Measurements from ENCODE around the gene CELA3A.
A peak's percentile ranks its signal among the peaks of the same experiment; 100 is the strongest.
"Not testable (repeated sequence)": the region's sequence is repeated elsewhere in the genome, so short reads cannot be mapped to it uniquely, and the experiment has no call there.

Gene CELA3A

GRCh38 chr1:21961337-21961736, 40.1 kb upstream of the CELA3A start:
- Histone ChIP-seq H3K4me3 (ENCODE audit: low read depth in 1 of 2, low read length in 1 of 2) (no peak overlapping the region), H3K27me3 (peaks cover 14% of the 10 kb centered on the region), H3K27ac (no peak overlapping the region), H3K36me3 (no peaks in the 10 kb centered on the region), H3K4me1 (ENCODE audit: control insufficient read depth in 1 of 2, insufficient read depth in 1 of 2, low read depth in 1 of 2, low read length in 1 of 2) (no peaks in the 10 kb centered on the region), H3K9me3 (no peaks in the 10 kb centered on the region)
- TF ChIP-seq, protein P1, sequence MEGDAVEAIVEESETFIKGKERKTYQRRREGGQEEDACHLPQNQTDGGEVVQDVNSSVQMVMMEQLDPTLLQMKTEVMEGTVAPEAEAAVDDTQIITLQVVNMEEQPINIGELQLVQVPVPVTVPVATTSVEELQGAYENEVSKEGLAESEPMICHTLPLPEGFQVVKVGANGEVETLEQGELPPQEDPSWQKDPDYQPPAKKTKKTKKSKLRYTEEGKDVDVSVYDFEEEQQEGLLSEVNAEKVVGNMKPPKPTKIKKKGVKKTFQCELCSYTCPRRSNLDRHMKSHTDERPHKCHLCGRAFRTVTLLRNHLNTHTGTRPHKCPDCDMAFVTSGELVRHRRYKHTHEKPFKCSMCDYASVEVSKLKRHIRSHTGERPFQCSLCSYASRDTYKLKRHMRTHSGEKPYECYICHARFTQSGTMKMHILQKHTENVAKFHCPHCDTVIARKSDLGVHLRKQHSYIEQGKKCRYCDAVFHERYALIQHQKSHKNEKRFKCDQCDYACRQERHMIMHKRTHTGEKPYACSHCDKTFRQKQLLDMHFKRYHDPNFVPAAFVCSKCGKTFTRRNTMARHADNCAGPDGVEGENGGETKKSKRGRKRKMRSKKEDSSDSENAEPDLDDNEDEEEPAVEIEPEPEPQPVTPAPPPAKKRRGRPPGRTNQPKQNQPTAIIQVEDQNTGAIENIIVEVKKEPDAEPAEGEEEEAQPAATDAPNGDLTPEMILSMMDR (IDR thresholded peaks at IDR 0.05), result no peak

GRCh38 chr1:21961799-21962198, 39.7 kb upstream of the CELA3A start:
- H3K4me1 ChIP-seq (ENCODE audit: control insufficient read depth in 1 of 2, insufficient read depth in 1 of 2, low read depth in 1 of 2, low read length in 1 of 2), result no peaks in the 10 kb centered on the region
- H3K27me3 ChIP-seq, result peaks cover 12% of the 10 kb centered on the region
- H3K4me3 ChIP-seq (ENCODE audit: low read depth in 1 of 2, low read length in 1 of 2), result no peak overlapping the region
- H3K27ac ChIP-seq, result no peak overlapping the region
- H3K9me3 ChIP-seq, result no peaks in the 10 kb centered on the region
- TF ChIP-seq, protein P1 (IDR thresholded peaks at IDR 0.05), result no peak
- H3K36me3 ChIP-seq, result no peaks in the 10 kb centered on the region

GRCh38 chr1:21963477-21964217, 37.8 kb upstream of the CELA3A start:
- no peak overlapping the region for H3K27ac ChIP-seq
- no peaks in the 10 kb centered on the region for H3K4me1 ChIP-seq (ENCODE audit: control insufficient read depth in 1 of 2, insufficient read depth in 1 of 2, low read depth in 1 of 2, low read length in 1 of 2)
- H3K36me3 ChIP-seq, result no peaks in the 10 kb centered on the region
- TF ChIP-seq, protein P1 (IDR thresholded peaks at IDR 0.05), result peak; percentile 88
- H3K9me3 ChIP-seq, result no peaks in the 10 kb centered on the region
- H3K4me3 ChIP-seq (ENCODE audit: low read depth in 1 of 2, low read length in 1 of 2), result no peak overlapping the region
- H3K27me3 ChIP-seq, result no peaks in the 10 kb centered on the region

DNA sequence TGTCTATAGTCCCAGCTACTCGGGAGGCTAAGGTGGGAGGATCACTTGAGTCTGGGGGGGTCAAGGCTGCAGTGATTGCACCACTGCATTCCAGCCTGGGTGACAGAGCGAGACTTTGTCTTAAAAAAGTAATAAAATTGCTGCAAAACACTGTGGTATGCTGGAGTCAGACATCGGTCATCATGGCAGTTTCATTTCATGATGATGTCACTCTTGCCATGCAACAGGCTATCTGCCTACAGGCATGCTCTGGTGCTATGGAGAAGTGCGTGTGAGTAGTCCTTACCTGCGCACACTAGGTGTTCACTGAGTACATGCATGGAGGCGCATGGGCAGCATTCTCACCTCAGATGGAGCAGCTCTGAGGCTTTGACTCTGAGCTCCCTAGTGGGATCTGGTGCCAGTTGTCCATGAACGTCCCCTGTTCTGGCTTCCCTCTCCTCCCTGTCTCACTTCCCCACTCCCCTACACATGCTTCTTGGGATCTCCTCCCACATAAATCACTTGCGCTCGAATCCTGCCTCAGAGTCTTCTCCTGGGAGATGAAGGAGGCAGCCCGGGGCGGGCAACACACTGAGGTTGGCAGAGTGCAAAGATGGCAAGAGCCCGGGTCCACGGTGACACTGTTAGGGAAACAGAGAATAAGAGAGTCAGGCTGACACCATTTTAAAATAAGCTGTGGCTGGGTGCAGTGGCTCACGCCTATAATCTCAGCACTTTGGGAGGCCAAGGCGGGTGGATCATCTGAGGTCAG, 35.0 kb upstream of the CELA3A start:
- no peaks in the 10 kb centered on the region for H3K4me1 ChIP-seq (ENCODE audit: control insufficient read depth in 1 of 2, insufficient read depth in 1 of 2, low read depth in 1 of 2, low read length in 1 of 2)
- no peaks in the 10 kb centered on the region for H3K9me3 ChIP-seq
- H3K36me3 ChIP-seq, result no peaks in the 10 kb centered on the region
- H3K27me3 ChIP-seq, result no peaks in the 10 kb centered on the region
- no peak overlapping the region for H3K4me3 ChIP-seq (ENCODE audit: low read depth in 1 of 2, low read length in 1 of 2)
- H3K27ac ChIP-seq, result no peak overlapping the region
- TF ChIP-seq, protein P1 (IDR thresholded peaks at IDR 0.05), result no peak

GRCh38 chr1:21967216-21967615, 34.2 kb upstream of the CELA3A start:
- H3K4me3 ChIP-seq (ENCODE audit: low read depth in 1 of 2, low read length in 1 of 2); H3K9me3 ChIP-seq; H3K36me3 ChIP-seq; H3K4me1 ChIP-seq (ENCODE audit: control insufficient read depth in 1 of 2, insufficient read depth in 1 of 2, low read depth in 1 of 2, low read length in 1 of 2); H3K27ac ChIP-seq; H3K27me3 ChIP-seq: not testable (repeated sequence)

DNA sequence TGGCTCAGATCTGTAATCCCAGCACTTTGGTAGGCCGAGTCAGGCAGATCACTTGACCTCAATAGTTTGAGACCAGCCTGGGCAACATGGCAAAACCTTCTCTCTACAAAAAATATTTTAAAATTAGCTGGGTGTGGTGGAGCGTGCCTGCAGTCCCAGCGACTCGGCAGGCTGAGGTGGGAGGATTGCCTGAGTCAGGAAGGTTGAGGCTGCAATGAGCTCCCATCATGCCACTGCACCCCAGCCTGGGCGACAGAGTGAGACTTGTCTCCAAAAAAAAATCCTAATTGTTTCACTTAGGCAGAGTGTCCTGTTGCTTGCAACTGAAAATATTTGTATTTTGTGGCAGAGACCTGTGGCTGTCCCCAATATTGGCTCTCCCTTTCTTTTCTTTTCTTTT, 32.4 kb upstream of the CELA3A start:
- not testable (repeated sequence) for H3K36me3 ChIP-seq; H3K4me1 ChIP-seq (ENCODE audit: control insufficient read depth in 1 of 2, insufficient read depth in 1 of 2, low read depth in 1 of 2, low read length in 1 of 2); H3K27ac ChIP-seq; H3K9me3 ChIP-seq; H3K27me3 ChIP-seq; H3K4me3 ChIP-seq (ENCODE audit: low read depth in 1 of 2, low read length in 1 of 2)

- not testable (repeated sequence) for H3K9me3 ChIP-seq; H3K4me3 ChIP-seq (ENCODE audit: low read depth in 1 of 2, low read length in 1 of 2); H3K27ac ChIP-seq; H3K27me3 ChIP-seq; H3K36me3 ChIP-seq; H3K4me1 ChIP-seq (ENCODE audit: control insufficient read depth in 1 of 2, insufficient read depth in 1 of 2, low read depth in 1 of 2, low read length in 1 of 2)
These were observed 30.9 kb upstream of the CELA3A start for GRCh38 chr1:21970523-21970922.

GRCh38 chr1:21972973-21973441, 28.4 kb upstream of the CELA3A start:
- H3K4me1 ChIP-seq (ENCODE audit: control insufficient read depth in 1 of 2, insufficient read depth in 1 of 2, low read depth in 1 of 2, low read length in 1 of 2); H3K36me3 ChIP-seq; H3K4me3 ChIP-seq (ENCODE audit: low read depth in 1 of 2, low read length in 1 of 2); H3K27me3 ChIP-seq; H3K27ac ChIP-seq; H3K9me3 ChIP-seq: not testable (repeated sequence)

- H3K27ac ChIP-seq; H3K9me3 ChIP-seq; H3K4me3 ChIP-seq (ENCODE audit: low read depth in 1 of 2, low read length in 1 of 2); H3K36me3 ChIP-seq; H3K4me1 ChIP-seq (ENCODE audit: control insufficient read depth in 1 of 2, insufficient read depth in 1 of 2, low read depth in 1 of 2, low read length in 1 of 2); H3K27me3 ChIP-seq: not testable (repeated sequence)
These were observed 27.5 kb upstream of the CELA3A start for GRCh38 chr1:21973948-21974347.

DNA sequence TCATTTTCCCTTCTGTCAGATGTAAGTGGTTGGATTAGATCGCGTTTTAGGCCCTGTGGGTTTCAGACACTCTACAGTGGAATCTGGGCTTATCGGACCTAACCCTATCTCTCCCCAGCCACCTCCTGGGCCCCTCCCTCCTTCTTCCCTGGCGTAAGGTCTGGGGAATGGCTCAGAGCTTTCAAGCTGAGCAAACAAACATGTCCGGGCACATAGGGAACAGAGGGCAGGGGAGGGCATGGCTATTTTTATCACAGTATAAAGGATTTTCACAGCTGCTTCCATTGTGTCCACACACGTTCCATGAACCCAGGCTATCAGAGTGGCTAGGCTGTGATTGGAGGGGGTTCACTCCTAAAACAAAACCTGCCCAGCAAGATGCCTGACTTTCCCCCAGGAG, 26.8 kb upstream of the CELA3A start:
- not testable (repeated sequence) for H3K27ac ChIP-seq; H3K27me3 ChIP-seq; H3K4me1 ChIP-seq (ENCODE audit: control insufficient read depth in 1 of 2, insufficient read depth in 1 of 2, low read depth in 1 of 2, low read length in 1 of 2); H3K9me3 ChIP-seq; H3K4me3 ChIP-seq (ENCODE audit: low read depth in 1 of 2, low read length in 1 of 2); H3K36me3 ChIP-seq
